BJ (cell line): ENCODE data around the gene DNHD1. TPM values are rescaled to one million over a fixed set of nuclear protein-coding genes. Genes with fewer than 3 reads are reported as not detected.

ENCODE experiments used
- CTCF ChIA-PET: fragments of 350-600 bp; formaldehyde crosslinking; extraction: SDS; loops from one replicate; lab custom pipeline; 2021; ENCODE audit warnings: antibody characterized with exemption, inconsistent platforms; lab: Yijun Ruan, JAX
- POLR2A ChIA-PET: fragments of 300-600 bp; sonication (Branson Sonifier 250); formaldehyde crosslinking; extraction: SDS; loops from one replicate; lab custom pipeline; 2021; ENCODE audit warnings: antibody characterized with exemption; lab: Charles Lee
- DNase-seq: peaks from one replicate; pipeline ENCODE4 v3.0.0-alpha.2; 2011; ENCODE audit warnings: low read depth
- H3K27me3 ChIP-seq: 2 replicates; pipeline ENCODE4 v1.6.0; 2011; ENCODE audit warnings: low read length; ENCODE audit not compliant: control insufficient read depth, insufficient read depth
- H3K36me3 ChIP-seq: 2 replicates; pipeline ENCODE4 v1.5.1; 2011; ENCODE audit warnings: low read length; ENCODE audit not compliant: control insufficient read depth, insufficient read depth
- H3K4me3 ChIP-seq: 2 replicates; pipeline ENCODE4 v1.5.1; 2011; ENCODE audit warnings: low read depth, mild to moderate bottlenecking, control low read depth, low read length
- polyA plus RNA-seq: library from polyadenylated mRNA; depleted of rRNA; stranded (reverse); fragments of >200 nt; gene quantifications from 2 replicates; pipeline ENCODE4 v1.2.3, GENCODE V29; 2011
- TF ChIP-seq, protein P1 (sequence below): IDR thresholded peaks from 2 replicates; pipeline ENCODE4 v1.5.1; 2011; ENCODE audit warnings: low read depth, mild to moderate bottlenecking, control low read depth, inconsistent platforms, low read length, moderate library complexity; ENCODE audit not compliant: insufficient read depth

DNHD1 gene
- polyA plus RNA-seq, 1 experiment = 3.1 TPM

DNA sequence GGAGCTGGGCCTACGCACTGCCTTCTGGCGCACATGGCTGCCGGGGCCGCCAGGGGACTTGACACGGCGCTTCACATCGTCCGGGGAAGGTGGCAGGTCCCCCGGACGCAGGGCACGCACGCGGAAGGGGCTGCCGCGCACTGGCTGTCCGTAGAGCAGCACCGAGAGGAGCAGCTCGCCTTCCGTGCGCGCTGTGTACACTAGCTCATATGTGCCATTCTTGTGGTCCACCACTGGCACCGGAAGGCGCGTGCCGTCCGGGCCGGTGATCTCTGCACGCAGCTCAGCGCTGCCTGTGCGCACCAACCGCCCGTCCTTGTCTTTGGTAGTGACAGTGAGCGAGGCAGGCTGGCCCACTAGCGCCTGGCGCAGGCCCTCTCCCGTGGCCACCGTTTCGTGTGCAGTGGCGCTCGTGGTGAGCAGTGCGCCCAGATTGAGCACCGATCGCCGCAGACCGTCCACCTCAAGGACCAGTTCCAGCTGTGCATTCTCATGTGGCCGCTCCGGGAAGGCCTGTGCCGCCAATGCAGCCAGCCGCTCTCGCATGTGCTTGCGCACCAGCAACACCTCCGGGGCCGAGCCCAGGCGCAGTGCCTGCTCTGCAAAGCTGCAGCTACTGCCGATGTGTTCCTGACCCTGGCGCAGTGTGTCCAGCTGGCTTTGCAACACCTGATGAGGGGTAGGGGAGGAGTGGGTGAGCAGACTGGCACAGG lies 40.6 kb upstream of the DNHD1 start:
- H3K27me3 ChIP-seq = no peaks in the 10 kb centered on the region
- DNase-seq = no peak
- ChIA-PET POLR2A (no interaction called here), CTCF (interaction anchor here (4.5 to 6.1 kb wide), 2 partner anchors 14 to 78 kb away, joined by 21 to 61 read pairs; partner anchors contain the start of gene HPX)
- peaks cover 26% of the 10 kb centered on the region for H3K36me3 ChIP-seq
- TF ChIP-seq, protein P1, sequence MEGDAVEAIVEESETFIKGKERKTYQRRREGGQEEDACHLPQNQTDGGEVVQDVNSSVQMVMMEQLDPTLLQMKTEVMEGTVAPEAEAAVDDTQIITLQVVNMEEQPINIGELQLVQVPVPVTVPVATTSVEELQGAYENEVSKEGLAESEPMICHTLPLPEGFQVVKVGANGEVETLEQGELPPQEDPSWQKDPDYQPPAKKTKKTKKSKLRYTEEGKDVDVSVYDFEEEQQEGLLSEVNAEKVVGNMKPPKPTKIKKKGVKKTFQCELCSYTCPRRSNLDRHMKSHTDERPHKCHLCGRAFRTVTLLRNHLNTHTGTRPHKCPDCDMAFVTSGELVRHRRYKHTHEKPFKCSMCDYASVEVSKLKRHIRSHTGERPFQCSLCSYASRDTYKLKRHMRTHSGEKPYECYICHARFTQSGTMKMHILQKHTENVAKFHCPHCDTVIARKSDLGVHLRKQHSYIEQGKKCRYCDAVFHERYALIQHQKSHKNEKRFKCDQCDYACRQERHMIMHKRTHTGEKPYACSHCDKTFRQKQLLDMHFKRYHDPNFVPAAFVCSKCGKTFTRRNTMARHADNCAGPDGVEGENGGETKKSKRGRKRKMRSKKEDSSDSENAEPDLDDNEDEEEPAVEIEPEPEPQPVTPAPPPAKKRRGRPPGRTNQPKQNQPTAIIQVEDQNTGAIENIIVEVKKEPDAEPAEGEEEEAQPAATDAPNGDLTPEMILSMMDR = no peak
- H3K4me3 ChIP-seq = no peak overlapping the region

DNA sequence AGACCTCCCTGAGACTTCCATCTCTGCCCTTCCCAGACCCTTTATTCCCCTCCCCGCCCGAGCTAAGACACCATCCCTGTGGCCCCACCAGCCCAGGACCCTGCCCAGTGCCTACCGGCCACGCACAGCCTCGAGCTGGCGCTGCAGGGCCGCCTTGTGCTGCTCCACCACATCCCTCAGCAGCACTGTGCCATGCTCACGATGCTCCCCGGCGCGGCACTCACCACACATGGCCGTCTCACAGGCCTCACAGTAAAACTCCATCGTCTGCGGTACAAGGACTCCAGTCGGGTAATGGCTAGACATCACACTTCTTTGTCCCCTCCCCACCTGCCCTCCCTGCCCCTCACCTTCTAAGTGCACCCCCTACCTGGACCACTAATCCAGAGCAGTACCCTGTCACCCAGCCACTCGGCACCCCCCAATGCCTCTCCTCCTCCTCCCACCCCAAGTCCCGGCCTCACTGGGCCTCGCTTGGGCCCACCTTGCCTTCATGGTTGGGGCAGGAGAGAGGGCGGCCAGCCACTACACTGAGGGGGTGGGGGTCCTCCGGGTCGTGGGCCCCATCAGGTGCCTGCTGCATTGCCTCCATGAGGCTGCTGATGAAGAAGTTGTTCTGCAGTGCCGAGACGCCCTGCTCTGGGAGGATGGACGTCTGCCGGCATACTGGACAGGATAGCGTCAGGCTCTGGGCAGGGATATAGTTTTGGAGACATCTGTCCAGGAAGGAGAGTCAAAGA lies 39.3 kb upstream of the DNHD1 start:
- ChIA-PET POLR2A (no interaction called here), CTCF (interaction anchor here (1.7 to 6.1 kb wide), 2 partner anchors 14 to 15 kb away, joined by 5 to 61 read pairs; partner anchors contain the start of gene HPX)
- Histone ChIP-seq H3K36me3 (peaks cover 26% of the 10 kb centered on the region), H3K4me3 (no peak overlapping the region), H3K27me3 (no peaks in the 10 kb centered on the region)
- TF ChIP-seq, protein P1 = no peak
- DNase-seq = no peak

DNA sequence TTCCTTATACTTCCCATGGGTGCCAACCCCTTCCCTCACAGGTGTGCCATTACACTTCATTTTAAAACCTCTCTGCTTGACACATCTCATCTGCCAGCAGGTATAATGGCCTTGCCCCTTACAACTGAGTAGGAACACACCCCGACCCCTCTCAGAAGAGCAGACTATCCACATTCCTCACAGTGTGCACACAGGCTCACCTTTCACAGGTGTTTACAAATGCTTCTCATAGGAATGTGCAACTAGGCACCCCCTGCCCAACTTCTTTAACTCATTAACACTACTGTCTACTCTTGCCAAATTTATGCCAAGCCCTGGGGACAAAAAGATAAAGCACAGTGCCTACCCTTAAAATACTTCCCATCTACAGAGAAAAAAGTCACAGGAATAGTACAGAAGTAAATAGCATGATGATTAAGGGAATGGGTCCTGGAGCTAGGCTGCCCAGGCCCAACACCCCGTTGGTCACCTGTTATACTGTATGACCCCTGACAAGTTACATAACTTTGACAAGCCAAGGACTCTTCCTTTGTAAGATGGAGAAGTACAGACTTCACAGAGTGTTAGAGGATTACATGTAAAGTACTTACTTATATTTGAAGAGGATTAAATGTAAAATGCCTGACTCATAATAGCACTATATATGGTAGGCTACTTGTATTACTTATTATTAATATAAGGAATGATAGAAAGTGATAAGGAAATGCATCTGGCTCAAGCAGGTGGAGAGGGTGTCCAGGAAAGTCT lies 38.6 kb upstream of the DNHD1 start:
- no peak for DNase-seq
- TF ChIP-seq, protein P1 = no peak
- ChIA-PET CTCF (interaction anchor here (1.0 to 1.7 kb wide), 2 partner anchors 15 kb away, joined by 3 to 5 read pairs; partner anchors contain the start of gene TRIM3), POLR2A (no interaction called here)
- Histone ChIP-seq H3K36me3 (peaks cover 26% of the 10 kb centered on the region), H3K4me3 (no peak overlapping the region), H3K27me3 (no peaks in the 10 kb centered on the region)

DNA sequence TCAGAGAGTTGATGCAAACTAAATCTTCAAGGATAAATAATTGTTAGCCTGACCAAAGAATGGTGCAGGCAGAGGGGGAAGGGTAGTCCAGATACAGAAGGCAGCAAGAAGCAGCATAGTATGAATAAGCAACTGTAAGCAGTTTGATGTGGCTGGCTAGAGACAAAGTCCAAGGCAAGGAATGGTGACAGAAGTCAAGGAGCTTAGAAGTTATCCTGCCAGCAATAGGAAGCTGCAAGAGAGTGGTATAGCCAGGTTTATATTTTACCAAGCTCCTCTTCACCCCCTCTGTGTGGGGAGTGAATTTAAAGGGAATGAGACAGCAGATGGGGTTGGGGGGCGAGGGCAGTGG lies 38.0 kb upstream of the DNHD1 start:
- H3K36me3 ChIP-seq = peaks cover 26% of the 10 kb centered on the region
- CTCF ChIA-PET = interaction anchor here (1.0 to 1.7 kb wide), 2 partner anchors 15 to 16 kb away, joined by 3 to 5 read pairs; partner anchors contain the start of gene TRIM3
- POLR2A ChIA-PET = no interaction called here
- H3K27me3 ChIP-seq = no peaks in the 10 kb centered on the region
- TF ChIP-seq, protein P1 = no peak
- DNase-seq = no peak
- H3K4me3 ChIP-seq = no peak overlapping the region
